Measurements from ENCODE around the gene LRRC8C.

DNA sequence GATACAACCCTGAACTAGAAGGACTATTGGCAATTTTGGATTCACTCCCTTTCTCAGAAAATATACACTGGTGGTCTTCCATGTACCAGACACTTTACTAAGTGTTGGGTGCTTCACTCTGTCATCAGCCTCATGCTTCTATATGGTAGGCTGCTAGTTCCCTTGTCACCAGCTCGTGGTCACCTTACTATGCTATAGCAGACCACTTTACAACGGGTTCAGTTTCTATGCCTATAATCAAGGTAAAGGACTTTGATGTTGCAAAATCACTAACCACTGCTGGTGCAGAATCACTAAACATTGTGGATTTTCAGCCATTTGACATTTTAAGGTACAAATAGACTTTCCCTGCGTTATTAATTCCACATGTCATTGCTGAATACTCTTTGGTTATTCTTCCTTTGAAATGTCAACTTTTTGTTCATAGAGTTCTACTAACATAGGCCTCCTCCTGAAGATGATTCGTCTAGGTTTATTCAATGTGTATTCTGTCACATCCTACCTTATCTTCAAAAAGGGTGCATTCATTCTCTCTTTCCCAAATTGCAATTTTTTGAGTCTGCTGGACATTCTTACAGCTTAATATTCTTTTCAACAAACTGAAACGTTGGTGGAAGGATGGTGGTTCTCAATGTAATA, 78.3 kb downstream of the LRRC8C start:
- TF ChIP-seq GABPA (IDR thresholded peaks at IDR 0.05; ENCODE audit: borderline replicate concordance, insufficient read depth, low read length) (no peak), MAFK (IDR thresholded peaks at IDR 0.05; ENCODE audit: low read depth, low read length) (no peak), ZNF274 (IDR thresholded peaks at IDR 0.05; ENCODE audit: borderline replicate concordance, extremely low read depth, low read length) (no peak), SUZ12 (IDR thresholded peaks at IDR 0.05; ENCODE audit: low read length) (no peak), CBX5 (IDR thresholded peaks at IDR 0.05; ENCODE audit: low read depth, low read length) (no peak), RBBP5 (IDR thresholded peaks at IDR 0.05; ENCODE audit: borderline replicate concordance, low read depth, low read length) (no peak)
- TF ChIP-seq, protein P1, sequence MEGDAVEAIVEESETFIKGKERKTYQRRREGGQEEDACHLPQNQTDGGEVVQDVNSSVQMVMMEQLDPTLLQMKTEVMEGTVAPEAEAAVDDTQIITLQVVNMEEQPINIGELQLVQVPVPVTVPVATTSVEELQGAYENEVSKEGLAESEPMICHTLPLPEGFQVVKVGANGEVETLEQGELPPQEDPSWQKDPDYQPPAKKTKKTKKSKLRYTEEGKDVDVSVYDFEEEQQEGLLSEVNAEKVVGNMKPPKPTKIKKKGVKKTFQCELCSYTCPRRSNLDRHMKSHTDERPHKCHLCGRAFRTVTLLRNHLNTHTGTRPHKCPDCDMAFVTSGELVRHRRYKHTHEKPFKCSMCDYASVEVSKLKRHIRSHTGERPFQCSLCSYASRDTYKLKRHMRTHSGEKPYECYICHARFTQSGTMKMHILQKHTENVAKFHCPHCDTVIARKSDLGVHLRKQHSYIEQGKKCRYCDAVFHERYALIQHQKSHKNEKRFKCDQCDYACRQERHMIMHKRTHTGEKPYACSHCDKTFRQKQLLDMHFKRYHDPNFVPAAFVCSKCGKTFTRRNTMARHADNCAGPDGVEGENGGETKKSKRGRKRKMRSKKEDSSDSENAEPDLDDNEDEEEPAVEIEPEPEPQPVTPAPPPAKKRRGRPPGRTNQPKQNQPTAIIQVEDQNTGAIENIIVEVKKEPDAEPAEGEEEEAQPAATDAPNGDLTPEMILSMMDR (IDR thresholded peaks at IDR 0.05; ENCODE audit: control extremely low read depth in 1 of 3, insufficient read depth in 1 of 3, low read depth in 1 of 3, low read length in 3 of 3), result no peak
- TF ChIP-seq, protein P2, sequence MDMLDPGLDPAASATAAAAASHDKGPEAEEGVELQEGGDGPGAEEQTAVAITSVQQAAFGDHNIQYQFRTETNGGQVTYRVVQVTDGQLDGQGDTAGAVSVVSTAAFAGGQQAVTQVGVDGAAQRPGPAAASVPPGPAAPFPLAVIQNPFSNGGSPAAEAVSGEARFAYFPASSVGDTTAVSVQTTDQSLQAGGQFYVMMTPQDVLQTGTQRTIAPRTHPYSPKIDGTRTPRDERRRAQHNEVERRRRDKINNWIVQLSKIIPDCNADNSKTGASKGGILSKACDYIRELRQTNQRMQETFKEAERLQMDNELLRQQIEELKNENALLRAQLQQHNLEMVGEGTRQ (IDR thresholded peaks at IDR 0.05; ENCODE audit: low read length), result no peak
- TF ChIP-seq, protein P3, sequence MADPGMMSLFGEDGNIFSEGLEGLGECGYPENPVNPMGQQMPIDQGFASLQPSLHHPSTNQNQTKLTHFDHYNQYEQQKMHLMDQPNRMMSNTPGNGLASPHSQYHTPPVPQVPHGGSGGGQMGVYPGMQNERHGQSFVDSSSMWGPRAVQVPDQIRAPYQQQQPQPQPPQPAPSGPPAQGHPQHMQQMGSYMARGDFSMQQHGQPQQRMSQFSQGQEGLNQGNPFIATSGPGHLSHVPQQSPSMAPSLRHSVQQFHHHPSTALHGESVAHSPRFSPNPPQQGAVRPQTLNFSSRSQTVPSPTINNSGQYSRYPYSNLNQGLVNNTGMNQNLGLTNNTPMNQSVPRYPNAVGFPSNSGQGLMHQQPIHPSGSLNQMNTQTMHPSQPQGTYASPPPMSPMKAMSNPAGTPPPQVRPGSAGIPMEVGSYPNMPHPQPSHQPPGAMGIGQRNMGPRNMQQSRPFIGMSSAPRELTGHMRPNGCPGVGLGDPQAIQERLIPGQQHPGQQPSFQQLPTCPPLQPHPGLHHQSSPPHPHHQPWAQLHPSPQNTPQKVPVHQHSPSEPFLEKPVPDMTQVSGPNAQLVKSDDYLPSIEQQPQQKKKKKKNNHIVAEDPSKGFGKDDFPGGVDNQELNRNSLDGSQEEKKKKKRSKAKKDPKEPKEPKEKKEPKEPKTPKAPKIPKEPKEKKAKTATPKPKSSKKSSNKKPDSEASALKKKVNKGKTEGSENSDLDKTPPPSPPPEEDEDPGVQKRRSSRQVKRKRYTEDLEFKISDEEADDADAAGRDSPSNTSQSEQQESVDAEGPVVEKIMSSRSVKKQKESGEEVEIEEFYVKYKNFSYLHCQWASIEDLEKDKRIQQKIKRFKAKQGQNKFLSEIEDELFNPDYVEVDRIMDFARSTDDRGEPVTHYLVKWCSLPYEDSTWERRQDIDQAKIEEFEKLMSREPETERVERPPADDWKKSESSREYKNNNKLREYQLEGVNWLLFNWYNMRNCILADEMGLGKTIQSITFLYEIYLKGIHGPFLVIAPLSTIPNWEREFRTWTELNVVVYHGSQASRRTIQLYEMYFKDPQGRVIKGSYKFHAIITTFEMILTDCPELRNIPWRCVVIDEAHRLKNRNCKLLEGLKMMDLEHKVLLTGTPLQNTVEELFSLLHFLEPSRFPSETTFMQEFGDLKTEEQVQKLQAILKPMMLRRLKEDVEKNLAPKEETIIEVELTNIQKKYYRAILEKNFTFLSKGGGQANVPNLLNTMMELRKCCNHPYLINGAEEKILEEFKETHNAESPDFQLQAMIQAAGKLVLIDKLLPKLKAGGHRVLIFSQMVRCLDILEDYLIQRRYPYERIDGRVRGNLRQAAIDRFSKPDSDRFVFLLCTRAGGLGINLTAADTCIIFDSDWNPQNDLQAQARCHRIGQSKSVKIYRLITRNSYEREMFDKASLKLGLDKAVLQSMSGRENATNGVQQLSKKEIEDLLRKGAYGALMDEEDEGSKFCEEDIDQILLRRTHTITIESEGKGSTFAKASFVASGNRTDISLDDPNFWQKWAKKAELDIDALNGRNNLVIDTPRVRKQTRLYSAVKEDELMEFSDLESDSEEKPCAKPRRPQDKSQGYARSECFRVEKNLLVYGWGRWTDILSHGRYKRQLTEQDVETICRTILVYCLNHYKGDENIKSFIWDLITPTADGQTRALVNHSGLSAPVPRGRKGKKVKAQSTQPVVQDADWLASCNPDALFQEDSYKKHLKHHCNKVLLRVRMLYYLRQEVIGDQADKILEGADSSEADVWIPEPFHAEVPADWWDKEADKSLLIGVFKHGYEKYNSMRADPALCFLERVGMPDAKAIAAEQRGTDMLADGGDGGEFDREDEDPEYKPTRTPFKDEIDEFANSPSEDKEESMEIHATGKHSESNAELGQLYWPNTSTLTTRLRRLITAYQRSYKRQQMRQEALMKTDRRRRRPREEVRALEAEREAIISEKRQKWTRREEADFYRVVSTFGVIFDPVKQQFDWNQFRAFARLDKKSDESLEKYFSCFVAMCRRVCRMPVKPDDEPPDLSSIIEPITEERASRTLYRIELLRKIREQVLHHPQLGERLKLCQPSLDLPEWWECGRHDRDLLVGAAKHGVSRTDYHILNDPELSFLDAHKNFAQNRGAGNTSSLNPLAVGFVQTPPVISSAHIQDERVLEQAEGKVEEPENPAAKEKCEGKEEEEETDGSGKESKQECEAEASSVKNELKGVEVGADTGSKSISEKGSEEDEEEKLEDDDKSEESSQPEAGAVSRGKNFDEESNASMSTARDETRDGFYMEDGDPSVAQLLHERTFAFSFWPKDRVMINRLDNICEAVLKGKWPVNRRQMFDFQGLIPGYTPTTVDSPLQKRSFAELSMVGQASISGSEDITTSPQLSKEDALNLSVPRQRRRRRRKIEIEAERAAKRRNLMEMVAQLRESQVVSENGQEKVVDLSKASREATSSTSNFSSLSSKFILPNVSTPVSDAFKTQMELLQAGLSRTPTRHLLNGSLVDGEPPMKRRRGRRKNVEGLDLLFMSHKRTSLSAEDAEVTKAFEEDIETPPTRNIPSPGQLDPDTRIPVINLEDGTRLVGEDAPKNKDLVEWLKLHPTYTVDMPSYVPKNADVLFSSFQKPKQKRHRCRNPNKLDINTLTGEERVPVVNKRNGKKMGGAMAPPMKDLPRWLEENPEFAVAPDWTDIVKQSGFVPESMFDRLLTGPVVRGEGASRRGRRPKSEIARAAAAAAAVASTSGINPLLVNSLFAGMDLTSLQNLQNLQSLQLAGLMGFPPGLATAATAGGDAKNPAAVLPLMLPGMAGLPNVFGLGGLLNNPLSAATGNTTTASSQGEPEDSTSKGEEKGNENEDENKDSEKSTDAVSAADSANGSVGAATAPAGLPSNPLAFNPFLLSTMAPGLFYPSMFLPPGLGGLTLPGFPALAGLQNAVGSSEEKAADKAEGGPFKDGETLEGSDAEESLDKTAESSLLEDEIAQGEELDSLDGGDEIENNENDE (IDR thresholded peaks at IDR 0.05; ENCODE audit: insufficient replicate concordance, low read length), result no peak

Data from H1 (cell line).